GM18858 (cell line): ENCODE data around the gene EQTN.

Experiments used
- ATAC-seq: cut with Tn5 transposase; IDR thresholded peaks from one replicate; pipeline ENCODE4 v1.9.1; 2021; ENCODE audit not compliant: unreplicated experiment

Gene EQTN

GRCh38 chr9:27297050-27297449 is at the start of gene EQTN:
EQTN (minus strand) TSS chr9:27297150; CDS start chr9:27297055, 95 bp downstream.
- no peak for ATAC-seq

GRCh38 chr9:27344776-27345175 is 47.8 kb upstream of the EQTN start:
- ATAC-seq: no peak

DNA sequence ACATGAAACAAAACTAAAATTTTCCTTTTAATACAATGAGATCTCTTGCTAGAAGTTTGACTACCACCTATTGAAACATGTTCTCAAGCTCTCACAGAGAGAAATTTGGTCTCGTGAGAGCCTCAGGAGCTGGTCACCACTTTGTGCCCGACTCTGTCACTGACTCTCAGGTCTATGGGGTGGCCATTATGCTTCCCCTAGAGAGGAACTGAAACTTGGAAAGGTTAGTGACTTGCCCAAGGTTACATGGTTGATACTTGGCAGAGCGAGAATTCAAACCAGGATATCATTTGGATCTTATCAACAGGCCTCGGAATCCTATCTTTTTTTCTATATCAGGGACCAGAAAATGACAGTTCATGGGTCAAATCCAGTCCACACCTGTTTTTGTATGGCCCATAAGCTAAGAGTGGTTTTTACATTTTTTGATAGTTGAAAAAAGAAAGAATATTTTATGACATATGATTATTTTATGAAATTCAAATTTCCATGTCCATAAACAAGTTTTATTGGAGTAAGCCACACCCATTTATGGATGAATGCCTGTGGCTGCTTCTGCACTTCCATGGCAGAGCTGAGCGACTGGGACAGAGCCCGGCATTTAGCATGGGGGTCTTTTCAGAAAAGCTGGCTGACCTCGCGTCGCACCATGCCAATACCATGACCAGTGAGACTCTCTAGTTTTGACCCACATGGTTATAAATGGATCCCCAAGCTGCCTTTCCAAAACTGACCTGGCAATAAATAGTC is 44.8 kb upstream of the EQTN start:
- no peak for ATAC-seq

DNA sequence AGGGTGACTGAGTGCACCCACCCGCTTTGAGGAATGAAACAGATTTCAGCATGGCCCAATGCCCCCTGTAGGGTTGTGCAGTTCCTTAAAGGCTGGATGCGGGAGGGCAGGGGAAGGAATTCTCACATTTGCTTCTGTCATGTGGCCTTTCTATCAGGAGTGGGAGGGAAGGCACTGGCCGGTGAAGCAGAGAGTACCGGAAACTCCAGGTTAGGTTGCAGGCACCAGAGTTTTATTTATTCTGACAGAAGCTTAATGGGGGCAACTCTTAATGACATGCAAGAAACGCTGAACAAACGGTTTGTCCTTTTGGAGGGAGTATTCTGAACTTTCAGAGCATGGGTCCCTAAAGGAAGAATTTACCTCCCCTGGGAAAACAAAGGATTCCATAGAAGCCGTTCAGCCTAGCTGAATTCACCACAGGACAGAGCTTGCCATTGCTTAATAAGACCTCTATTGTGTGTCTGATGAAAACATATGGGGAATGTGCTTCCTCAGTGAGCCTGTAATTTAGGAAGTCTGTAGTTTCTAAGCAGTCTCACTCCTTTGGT is 44.1 kb upstream of the EQTN start:
- no peak for ATAC-seq

- no peak for ATAC-seq
Observed at GRCh38 chr9:27340285-27340674, 43.3 kb upstream of the EQTN start.

DNA sequence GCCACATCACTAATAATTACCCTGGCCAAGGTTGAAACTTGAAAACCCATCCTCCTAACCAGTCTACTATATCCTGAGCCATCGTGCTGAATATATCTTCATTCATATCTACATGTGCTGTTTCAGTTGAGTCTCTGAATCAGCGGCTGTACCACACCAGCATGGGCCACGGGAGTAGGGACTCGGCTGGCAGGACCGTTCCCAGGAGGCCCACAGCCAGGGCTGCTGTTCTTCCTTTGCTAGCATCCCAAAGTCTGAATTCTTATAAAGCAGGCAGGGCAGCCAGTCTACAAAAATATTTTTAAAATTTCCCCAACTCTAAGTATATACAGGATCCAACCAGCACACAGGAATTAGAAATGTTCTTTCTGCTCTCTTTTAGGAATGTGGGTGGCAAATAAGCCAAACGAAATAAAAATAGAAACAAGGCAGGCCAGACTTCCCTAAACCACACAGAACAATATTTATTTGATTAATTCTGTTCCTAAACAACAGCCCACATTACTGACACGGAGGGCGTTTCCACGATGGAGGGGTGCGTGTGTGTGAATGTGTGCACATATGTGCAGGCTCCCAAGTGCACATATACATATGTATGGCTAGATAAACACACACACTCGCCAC is 42.8 kb upstream of the EQTN start:
- no peak for ATAC-seq

DNA sequence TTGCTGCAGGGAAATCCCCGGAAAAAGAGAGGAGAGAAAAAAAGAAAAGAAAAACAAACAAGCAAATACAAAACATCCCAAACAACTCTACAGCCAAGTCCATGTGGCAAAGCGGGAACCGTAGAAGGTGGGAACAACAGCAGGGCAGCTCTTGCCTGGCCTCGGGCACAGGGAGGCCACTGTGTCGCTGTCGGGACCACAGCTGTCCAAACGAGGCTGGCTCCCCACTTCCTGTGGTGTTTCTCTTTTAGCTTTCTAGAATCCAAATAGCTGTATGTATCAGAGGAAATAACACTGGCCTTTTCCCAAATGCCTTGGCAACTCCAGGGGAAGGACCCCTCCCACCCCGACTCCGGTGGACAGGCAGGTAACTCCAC is 41.6 kb upstream of the EQTN start:
- no peak for ATAC-seq

GRCh38 chr9:27337833-27338526 is 41.0 kb upstream of the EQTN start:
- ATAC-seq: no peak

GRCh38 chr9:27337236-27337635 is 40.3 kb upstream of the EQTN start:
- ATAC-seq: no peak

DNA sequence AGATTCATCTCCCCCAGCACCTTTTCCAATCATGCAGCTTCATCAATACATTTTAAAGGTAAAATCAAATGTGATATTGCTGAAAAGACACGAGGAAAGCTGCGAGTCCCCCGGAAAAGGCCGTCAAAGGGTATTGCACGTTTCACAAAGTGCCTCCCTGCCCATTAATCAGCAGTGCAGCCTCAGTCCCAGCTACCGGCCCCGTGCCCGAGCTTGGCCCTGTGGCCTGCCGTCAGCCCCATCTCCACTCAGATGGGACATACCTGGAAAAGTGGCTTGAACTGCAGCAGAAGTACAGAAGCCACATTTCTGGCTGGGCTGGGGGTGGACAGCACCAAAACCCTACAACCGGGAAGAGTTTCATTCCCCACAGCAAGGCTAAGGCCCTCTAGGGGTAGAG is 39.9 kb upstream of the EQTN start:
- no peak for ATAC-seq

DNA sequence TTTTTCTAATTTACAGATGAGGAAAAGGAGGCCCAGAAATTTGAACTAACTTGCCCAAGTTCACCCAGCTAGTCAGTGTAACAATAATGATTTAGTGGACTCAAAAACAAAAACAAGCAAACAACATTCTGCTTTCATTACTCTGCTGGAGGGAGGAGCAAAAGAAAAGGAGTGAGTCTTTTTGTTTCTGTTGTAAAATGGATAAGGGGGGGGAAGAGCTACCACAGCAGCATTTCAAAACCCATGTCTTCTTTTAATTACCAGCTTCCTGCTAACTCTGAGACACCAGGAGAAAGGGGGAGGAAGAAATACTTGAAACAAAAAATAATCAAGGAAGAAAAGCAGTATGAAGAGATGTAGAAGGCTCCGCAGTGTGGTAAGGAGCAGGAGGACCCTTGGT is 39.2 kb upstream of the EQTN start:
- no peak for ATAC-seq

DNA sequence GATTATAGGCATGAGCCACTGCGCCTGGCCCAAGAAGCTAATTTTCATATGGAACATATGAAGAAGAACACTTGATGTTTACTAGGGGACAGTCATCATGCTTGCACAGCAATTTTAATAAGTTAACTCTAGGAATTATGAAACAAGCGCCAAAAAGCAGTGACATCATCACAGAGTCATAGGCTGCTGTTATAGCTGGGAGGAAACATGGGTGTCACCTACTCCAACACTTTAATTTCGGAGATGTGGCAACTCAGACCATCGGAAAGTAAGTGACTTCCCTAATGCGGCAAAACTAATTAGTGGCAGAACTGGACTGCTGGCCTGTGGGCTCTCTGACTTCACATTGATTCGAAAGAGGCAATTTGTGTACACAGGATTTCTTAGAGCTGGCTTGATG is 38.1 kb upstream of the EQTN start:
- no peak for ATAC-seq

GRCh38 chr9:27333241-27334052 is 36.5 kb upstream of the EQTN start:
- peak; percentile 84 for ATAC-seq

DNA sequence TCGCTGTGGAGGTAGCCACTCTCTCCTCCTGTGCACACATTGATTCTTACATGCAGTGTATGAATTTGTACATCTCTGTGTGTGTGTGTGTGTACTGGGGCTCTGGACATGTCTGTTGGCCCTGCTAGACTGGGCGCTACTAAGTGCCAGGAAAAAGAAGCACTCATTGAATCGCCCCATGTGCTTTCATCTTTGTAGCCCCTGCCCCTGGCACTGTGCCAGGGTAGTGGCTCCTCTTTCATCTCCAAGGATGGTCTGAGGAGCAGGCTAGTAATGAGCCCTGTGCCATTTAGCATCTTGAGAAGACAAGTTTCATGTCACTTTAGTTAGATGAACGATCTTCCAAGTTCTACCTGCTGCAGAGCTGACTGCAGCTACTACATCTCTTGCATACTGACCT is 34.4 kb upstream of the EQTN start:
- no peak for ATAC-seq

GRCh38 chr9:27329291-27329690 is 32.3 kb upstream of the EQTN start:
- ATAC-seq: no peak

- no peak for ATAC-seq
Observed at GRCh38 chr9:27328483-27328882, 31.5 kb upstream of the EQTN start.

- ATAC-seq: no peak
Observed at GRCh38 chr9:27311184-27311583, 14.2 kb upstream of the EQTN start.

DNA sequence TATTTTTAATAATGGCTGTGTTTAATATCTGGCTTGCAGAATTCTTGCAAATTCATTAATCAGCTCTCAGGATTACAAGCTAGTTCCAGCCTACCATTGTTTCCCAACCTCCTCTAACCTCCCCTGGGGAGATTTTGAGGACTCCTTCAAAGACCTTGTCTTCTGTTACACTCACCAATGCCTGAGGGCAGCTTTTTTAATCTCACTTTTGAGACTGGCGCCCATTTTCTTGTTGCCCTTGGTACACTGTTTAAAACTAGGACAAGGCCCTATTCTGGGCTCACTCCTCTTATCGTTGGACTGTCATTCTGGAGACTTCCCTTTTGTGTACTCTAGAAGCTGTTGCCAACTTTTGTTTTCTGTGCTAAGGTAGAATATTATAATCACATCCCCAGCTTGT is 13.6 kb upstream of the EQTN start:
- no peak for ATAC-seq

GRCh38 chr9:27308691-27309390 is 11.9 kb upstream of the EQTN start:
- no peak for ATAC-seq

DNA sequence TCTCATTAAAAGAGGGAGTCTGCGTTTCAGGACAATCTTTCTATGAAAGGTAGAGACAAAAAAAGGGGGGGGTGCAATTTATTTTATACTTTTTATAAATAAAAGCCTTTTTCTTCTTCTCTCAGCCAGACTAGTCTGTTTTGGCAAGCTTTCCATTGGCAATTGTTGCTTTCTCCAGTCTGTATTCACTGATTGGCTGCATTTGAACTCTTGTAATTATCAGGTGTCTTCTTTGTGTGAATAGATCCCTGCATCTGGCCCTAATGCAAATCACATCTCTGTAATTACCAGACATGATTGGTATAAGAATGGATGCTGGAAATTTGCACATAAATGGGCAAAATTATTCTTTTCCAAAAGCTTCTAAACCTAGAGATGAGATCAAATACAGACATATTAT is 7.6 kb upstream of the EQTN start:
- no peak for ATAC-seq

DNA sequence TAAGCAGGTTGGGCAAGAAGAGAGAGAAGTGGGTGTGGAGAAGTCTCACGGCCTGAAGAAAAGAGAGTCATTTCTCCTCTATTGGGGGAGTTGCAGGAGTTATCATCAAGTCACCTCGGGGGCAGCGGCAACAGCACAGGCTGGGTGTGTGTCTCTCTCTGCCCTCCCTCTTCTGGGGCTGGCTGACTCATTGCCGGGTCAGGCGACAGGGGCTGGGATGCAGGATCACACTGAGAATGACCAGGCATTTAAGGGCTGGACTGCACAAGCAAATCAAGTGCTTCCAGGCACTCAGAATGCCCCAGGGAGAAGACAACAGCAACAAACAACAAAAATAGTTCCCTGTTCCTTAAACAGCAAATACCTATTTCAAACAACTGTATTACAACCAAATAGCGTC is 6.3 kb upstream of the EQTN start:
- no peak for ATAC-seq
